ENCODE results near the gene TPCN2.

TPCN2 gene

DNA sequence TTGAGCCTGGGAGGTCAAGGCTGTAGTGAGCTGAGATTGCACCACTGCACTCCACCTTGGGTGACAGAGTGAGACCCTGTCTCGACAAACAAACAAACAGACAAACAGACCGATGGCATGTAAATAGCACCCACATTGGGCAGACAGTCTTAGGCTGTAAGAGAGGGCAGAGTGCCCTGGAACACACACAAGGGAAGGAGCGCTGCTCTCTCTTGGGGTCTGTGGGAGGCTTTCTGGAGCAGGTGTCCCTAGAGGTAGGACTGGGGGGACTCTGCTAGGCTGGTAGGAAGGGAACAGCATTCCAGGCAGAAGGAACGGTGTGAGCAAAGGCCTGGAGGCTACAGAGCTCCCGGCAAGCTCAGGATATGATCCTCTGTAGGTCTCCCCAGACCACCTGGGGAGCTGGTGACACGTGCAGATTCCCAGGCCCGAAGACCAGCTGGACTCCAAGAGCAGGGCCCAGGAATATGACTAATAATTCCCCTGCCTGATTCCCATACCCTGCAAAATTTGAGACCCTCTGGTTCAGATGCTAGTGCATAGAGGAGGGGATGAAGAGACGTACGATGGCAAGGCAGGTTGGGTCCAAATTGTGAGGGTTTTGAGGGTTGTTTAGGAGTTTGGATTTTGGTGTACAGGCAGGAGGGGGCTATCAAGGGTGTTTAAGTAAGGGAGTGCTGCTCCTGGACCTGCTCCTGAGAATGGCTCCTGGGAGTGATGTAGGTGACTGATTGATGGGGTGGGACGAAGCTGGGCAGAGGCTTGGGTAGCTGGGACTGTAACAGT, 118.6 kb downstream of the TPCN2 start:
- no peak for DNase-seq (ENCODE audit: low spot score)

DNA sequence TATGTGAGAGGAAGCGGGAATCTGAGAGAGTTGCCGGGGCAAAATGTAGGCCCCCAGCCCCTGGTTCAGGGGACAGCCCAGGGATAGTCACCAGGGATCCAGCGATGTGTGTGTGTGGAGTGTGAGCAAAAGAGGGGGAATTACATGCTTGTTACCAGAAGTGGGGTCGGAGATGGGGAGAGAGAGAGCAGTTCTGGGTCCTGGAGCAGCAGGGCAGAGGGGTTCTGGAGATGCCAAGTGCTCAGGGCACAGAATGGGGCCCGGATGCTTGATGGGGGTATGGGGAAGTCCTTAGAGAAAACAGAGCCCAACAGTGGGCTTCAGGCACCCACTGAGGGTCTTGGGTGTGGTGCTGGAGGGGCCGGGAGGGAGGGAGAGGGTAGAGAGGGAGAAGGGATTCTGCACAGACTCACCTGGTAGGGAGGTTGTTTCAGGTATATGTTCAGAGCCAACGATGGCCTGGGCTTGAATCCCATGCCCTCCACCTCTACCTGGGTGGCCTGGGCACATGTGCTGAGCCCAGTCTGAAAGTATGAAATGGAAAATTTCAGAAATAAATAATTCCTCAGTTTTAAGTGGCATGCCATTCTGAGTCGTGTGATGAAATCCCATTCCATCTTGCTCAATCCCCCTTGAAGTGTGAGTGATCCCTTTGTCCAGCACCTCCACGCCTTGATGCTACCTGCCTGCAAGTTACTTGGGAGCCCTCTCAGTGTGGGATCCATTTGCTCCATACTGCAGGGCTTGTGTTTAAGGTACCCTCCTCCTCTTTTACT, 119.4 kb downstream of the TPCN2 start:
- DNase-seq (ENCODE audit: low spot score), result no peak

DNA sequence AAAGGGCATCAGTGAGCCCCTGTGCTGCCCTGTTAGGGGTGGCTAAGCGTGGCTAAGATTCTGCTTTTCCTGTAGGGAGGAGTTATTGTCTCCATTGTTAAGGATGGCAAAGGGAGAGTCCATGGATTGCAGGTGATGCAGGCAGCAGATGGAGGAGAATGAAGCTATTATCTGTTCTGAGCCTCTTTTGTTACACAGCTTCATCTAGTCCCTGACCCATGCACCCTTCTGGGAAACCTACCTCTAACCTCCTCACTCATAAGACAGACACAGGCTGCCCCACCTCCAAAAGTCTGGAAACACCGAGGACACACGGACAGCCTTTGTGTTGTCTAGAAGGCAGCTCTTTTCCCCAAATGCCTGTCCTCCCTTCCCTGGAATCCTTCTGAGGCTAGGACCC, 120.7 kb downstream of the TPCN2 start:
- no peak for DNase-seq (ENCODE audit: low spot score)

DNA sequence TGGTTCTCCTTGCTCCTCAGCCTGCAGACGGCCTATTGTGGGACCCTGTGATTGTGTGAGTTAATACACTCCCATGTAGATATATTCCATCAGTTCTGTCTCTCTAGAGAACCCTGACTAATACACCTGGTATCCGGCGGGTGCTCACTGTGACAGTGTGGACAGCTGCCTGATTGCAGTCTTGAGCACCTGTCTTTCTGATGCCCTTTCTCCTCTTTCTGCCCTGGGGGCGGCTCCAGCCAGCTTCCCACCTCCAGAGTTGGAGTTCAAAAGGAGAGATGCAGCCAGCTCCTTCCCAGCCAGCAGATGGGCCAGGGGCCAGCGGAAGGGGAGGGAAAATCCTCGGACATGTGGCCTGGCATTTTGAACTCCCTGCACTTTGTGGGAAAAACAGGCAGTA, 122.0 kb downstream of the TPCN2 start:
- no peak for DNase-seq (ENCODE audit: low spot score)

DNA sequence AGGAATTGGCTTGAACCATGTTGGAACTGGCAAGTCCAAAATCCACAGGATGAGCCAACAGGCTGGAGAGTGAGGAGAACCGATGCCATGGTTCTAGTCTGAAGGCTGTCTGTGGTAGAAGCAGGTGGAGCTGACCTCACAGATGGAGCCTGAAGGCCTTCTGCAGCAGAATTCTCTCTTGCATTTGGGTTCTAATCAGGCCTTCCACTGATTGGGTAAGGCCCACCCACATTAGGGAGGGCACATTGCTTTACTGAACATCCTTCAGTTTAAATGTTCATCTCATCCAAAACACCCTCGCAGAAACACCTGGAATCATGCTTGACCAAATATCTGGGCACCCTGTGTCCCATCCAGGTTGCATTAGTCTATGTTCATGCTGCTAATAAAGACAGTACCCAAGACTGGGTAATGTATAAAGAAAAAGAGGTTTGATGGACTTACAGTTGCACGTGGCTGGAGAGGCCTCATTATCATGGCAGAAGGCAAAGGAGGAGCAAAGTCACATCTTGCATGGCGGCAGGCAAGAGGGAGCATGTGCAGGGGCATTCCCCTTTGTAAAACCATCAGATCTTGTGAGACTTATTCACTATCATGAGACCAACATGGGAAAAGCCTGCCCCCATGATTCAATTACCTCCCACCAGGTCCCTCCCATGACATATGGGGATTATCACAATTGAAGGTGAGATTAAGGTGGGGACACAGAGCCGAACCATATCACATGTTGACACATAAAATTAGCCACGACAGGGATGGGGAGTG, 122.9 kb downstream of the TPCN2 start:
- DNase-seq (ENCODE audit: low spot score), result no peak

DNA sequence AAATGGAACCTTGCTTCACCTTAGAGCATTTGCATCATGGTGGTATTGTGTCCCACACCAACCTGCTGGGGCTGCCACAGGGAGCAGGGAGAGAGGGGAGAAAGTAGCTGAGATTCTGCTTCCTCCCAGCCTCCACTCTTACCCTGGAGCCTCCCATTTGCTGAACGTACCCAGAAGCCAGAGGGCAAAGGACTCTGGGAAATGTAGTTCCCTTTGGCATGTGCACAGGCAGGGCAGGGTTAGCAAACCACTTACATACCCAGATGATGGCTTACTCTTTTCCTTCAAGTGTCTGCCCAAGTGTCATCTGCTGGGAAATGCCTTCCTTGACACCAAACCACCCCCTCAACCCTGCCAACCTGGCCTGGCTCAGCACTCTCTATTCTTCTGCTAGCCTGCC, 123.9 kb downstream of the TPCN2 start:
- DNase-seq (ENCODE audit: low spot score), result no peak

DNA sequence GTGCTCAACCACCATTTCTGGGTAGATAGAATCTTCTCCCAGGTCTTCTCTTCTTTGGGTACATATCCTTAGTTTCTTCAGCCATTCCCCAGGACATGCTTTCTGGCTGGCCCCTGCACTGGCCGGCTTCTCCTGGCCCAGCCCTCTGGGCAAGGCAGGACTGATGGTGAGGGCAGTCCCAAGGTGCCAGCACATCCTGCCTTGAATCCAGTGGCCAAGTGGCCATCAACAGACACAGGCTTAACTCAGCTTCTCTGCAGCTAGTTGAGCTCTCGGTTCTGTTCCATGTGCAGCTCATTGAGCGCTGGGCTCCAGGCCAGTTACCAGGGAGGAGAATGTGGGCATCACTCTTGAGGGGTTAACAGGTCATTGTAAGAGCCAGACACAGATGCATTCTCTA, 124.6 kb downstream of the TPCN2 start:
- no peak for DNase-seq (ENCODE audit: low spot score)

DNA sequence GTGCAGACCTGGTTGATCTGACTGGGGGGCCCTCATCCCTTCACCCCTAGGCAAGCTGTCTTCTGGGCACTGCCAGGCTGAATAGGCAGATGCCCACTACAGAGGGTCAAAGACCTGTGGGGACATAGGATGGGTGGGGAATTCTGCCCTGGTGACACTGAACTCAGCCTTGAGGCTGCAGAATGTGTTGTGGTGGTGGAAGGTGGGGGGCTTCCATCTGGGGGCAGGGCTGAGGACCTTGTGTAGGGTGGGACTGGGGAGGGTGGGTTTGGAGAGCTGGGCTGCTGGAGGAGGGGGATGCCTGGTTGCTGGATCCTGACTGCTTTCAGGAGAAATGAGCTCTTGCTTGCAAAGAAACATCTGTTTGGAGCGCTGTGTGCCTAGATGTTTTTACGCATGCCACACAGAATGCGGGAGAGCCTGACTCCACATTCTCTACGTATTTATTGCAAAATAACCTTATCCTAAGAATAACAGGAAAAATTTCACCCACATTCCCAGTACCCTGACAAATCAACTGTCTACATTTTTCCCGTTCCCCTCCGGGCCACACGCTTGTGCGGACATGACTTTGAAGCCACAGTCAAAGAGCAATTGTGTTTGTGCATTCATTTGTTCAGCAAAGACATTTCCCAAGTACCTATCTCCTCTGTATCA, 125.3 kb downstream of the TPCN2 start:
- DNase-seq (ENCODE audit: low spot score), result no peak

DNA sequence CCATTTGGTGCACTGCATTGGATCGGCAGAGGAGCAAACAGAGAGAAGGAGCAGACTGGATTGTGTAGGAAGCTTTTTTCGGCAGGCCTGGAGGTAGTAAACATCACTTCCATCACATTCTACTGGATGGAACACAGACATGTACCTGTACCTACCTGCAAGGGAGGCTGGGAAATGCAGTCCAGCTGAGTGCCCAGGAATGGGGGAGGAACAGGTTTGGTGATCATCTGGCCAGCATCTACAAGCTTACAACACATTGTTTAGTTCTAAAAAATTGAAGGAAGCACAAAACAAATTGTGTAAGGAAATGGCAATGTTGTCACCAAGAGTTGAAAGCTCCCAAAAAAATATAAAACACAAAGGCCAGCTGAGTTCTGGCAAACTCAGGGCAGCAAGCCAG, 126.1 kb downstream of the TPCN2 start:
- DNase-seq (ENCODE audit: low spot score), result no peak

DNA sequence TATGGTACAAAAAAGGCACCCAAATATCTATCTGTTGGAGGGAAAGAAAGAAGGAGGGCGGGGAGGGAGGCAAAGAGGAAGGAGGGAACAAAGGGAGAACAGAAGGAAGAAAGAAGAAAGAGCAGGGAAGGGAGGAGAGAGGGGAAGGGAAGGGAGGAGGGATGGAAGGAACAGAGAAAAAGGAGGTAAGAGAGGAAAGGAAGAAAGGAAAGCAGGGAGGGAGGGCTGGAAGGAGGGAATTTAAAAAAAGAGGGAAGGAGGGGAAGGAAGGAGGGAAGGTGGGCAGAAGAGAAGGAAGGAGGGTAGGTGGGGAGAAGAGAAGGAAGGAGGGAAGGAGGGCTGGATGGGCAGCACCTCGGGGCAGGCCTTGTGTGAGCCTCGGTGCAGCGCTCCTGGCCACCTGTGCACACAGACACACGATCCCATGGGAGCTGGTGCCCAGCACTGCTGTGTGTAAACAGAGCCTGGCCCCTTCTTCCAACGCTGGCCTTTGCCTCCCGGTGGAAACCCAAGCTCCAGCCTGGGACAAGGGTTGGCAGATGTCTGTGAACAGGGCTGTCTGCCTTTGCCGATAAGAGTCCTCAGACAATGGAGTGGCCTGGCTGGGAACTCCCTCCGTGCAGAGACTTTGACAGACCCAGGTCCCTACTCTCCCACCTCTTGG, 130.2 kb downstream of the TPCN2 start:
- DNase-seq (ENCODE audit: low spot score), result no peak

DNA sequence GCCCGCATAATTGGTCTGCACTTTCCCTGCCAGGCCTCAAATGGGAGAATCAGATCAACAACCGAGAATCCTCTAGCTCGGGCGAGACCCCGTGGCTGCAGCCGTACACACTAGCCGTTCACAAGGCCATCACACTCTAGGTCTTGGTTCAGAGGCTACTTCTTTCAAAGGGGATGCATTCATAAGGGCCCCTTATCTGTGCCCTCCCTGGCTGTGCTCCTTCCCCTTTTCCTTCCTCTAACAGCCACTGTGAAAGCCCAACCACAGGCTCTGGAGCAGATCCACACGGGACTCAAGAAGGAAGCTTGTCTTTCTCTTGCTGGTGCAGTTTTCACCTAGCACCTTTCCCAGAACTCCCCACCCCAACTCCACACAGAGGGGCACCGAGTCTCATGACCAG, 131.5 kb downstream of the TPCN2 start:
- no peak for DNase-seq (ENCODE audit: low spot score)

DNA sequence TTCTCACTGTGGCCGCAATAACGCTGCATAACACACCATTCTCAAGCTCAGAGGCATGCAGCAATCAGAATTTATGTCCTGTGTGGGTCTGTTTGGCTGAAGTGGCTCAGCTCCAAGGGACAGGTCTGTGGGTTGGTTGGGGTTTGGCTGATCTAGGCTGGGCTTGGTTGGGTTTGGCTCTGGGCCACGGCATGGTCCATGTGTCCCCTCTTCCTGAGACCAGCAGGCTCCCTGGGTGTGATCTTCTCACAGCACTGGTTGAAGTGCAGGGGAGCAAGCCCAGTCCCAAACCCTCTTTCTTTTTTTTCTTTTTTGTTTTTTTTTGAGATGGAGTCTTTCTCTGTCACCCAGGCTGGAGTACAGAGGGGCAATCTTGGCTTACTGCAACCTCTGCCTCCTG, 132.0 kb downstream of the TPCN2 start:
- no peak for DNase-seq (ENCODE audit: low spot score)

DNA sequence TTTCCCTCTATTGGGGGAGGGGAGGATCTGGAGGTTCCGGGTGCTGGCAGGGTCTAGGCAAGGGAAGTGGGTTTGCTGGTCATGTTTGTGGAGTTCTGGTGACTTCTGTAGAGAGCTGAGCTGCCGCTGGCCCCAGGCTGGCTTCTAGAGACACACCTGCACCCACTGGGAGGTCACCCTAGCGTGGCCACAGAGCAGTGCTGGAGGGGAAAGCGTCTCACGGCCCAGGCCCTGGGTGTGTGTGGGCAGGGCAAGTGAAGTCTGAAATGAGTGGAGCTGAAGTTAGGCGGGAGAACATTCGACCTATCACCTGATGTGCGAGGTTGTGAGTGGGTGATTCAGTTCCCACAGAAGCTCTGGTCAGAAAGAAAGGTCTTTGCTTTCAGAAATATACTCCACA, 134.9 kb downstream of the TPCN2 start:
- DNase-seq (ENCODE audit: low spot score), result no peak
